Activated B cell treated with CpG ODN at 0.5 μM for 24 hours (primary cell): Measurements from ENCODE around the gene MGAT3. TPM values are rescaled to one million over a fixed set of nuclear protein-coding genes. Genes with fewer than 3 reads are reported as not detected.

Experiments
- ATAC-seq: fragments of 200-7000 bp; cut with Tn5 transposase; one replicate; pipeline ENCODE4 v1.10.0; 2021; ENCODE audit warnings: low read depth, mild to moderate bottlenecking, moderate library complexity
- CTCF ChIA-PET: fragments of 350-600 bp; sonication (Branson Sonifier 250); formaldehyde crosslinking; loops from one replicate; lab custom pipeline; 2021; ENCODE audit warnings: antibody characterized with exemption; lab: Charles Lee
- POLR2A ChIA-PET: fragments of 350-600 bp; sonication (Branson Sonifier 250); formaldehyde crosslinking; loops from one replicate; lab custom pipeline; 2021; ENCODE audit warnings: antibody characterized with exemption; lab: Charles Lee
- DNase-seq: peaks from one replicate; pipeline ENCODE4 v3.0.0; 2022
- H3K27ac Mint-ChIP-seq: one replicate; pipeline ENCODE4 v1.8.0; 2020; ENCODE audit warnings: mixed read lengths
- H3K27me3 Mint-ChIP-seq: one replicate; pipeline ENCODE4 v1.8.0; 2021; ENCODE audit warnings: mixed read lengths
- H3K36me3 Mint-ChIP-seq: one replicate; pipeline ENCODE4 v1.8.0; 2021; ENCODE audit warnings: low read depth, mixed read lengths
- H3K4me1 Mint-ChIP-seq: one replicate; pipeline ENCODE4 v1.8.0; 2021; ENCODE audit warnings: mixed read lengths
- H3K4me3 Mint-ChIP-seq: one replicate; pipeline ENCODE4 v1.8.0; 2020; ENCODE audit warnings: mild to moderate bottlenecking, mixed read lengths
- H3K9me3 Mint-ChIP-seq: one replicate; pipeline ENCODE4 v1.8.0; 2020; ENCODE audit warnings: mixed read lengths
- intact Hi-C: fragments of 100-400 bp; cut with micrococcal nuclease; formaldehyde crosslinking; loops from one replicate; pipeline ENCODE4 v1.15.1; 2024
- total RNA-seq: library from RNA; stranded (reverse); gene quantifications from 2 replicates; pipeline ENCODE4 v1.2.3, GENCODE V29; 2022
- TF ChIP-seq, protein P1 (sequence below): fragments of 200-600 bp; IDR thresholded peaks from one replicate; pipeline ENCODE4 v1.8.0; 2022; ENCODE audit warnings: antibody characterized with exemption, mild to moderate bottlenecking

The MGAT3 gene
- total RNA-seq, 1 donor from 2014 or later = 43.4 TPM

DNA sequence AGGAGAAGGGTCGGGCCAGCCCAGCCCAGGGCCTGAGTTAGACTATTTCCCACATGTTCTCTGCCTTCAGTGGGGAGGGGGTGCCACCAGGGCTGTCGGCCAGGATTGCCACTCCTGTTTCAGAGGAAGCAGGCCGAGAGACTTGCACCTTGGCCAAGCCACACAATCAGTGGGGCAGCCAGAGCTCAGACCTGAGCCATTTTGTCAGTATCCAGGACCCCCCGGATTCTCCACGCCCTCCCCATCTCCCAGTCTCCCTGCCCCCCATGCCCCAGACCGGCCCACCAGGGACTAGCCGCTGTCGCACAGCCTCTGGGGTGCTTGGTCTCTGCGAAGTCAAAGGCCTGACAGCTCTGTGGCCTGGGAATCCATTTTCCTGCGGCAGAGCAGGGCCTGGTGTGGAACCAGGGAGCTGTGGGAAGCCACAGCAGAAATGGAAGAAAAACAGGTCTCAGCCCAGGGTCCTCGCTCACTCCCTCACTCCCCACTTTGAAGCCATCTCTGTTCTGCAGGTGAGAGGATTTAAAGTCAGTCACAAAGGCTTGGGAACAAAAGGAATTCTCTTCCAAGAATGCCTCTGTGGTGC, 25.5 kb upstream of the MGAT3 start:
- TF ChIP-seq, protein P1, sequence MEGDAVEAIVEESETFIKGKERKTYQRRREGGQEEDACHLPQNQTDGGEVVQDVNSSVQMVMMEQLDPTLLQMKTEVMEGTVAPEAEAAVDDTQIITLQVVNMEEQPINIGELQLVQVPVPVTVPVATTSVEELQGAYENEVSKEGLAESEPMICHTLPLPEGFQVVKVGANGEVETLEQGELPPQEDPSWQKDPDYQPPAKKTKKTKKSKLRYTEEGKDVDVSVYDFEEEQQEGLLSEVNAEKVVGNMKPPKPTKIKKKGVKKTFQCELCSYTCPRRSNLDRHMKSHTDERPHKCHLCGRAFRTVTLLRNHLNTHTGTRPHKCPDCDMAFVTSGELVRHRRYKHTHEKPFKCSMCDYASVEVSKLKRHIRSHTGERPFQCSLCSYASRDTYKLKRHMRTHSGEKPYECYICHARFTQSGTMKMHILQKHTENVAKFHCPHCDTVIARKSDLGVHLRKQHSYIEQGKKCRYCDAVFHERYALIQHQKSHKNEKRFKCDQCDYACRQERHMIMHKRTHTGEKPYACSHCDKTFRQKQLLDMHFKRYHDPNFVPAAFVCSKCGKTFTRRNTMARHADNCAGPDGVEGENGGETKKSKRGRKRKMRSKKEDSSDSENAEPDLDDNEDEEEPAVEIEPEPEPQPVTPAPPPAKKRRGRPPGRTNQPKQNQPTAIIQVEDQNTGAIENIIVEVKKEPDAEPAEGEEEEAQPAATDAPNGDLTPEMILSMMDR = no peak
- DNase-seq (no peak), ATAC-seq (no peak)
- POLR2A ChIA-PET = interaction anchor here (0.5 to 0.6 kb wide), 2 partner anchors 8 to 21 kb away, joined by 5 to 6 read pairs; no protein-coding TSS in a partner anchor
- H3K36me3 Mint-ChIP-seq = peaks cover 69% of the 10 kb centered on the region
- H3K4me1 Mint-ChIP-seq = no peaks in the 10 kb centered on the region
- no peak overlapping the region for H3K27ac Mint-ChIP-seq
- intact Hi-C loops = no loop called here
- no peaks in the 10 kb centered on the region for H3K9me3 Mint-ChIP-seq
- no peaks in the 10 kb centered on the region for H3K27me3 Mint-ChIP-seq
- no peak overlapping the region for H3K4me3 Mint-ChIP-seq
- CTCF ChIA-PET = no interaction called here

DNA sequence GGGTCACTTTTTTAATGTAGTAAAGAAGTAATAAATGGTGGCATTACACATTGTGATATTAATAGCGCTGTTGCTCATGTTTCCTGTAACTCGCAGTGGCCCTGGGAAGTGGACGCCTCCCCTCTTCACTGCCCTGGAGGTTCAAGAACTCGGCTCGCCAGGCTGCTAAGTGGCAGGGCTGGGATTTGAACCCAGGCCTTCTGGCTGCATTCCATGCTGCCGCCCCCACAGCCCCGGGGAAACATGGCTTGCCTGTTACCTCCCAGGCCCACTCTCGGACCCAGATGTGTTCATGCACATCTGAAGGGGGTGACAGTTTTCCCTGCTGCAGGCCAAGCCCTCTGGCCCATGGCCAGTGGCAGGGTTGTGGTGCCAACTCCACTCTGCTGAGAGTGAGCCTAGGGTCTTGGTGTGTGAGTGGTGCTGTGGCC, 25.0 kb upstream of the MGAT3 start:
- Mint-ChIP-seq H3K9me3 (no peaks in the 10 kb centered on the region), H3K4me3 (no peak overlapping the region), H3K27ac (no peak overlapping the region), H3K27me3 (no peaks in the 10 kb centered on the region), H3K4me1 (peaks cover 3% of the 10 kb centered on the region), H3K36me3 (peaks cover 64% of the 10 kb centered on the region)
- ATAC-seq (no peak), DNase-seq (no peak)
- ChIA-PET POLR2A (interaction anchor here (0.5 to 0.6 kb wide), 2 partner anchors 9 to 20 kb away, joined by 5 to 6 read pairs; no protein-coding TSS in a partner anchor), CTCF (no interaction called here)
- intact Hi-C loops = no loop called here
- TF ChIP-seq, protein P1 = no peak

DNA sequence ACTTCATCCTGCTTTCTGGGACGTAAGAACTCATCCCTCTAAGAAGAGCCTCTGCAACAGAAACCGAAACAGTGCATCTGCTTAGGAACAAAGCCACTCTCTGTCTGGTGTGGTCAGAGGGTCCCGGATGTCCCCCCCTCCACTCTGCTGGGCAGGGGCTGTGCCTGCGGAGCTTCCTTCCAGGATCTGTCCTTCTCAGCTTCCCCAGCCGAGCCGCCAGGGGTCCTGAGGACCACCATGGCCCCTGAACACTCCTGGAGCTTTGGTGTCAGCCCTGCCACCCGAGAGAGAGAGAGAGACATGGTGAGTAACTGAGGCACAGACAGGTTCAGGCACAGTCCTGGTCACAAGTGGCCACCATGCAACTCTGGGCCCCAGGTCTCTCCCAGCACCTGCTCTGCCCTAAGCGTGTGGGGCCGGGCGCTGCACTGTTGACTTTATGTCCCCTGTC, 24.4 kb upstream of the MGAT3 start:
- ChIA-PET CTCF (no interaction called here), POLR2A (no interaction called here)
- H3K4me1 Mint-ChIP-seq = peaks cover 8% of the 10 kb centered on the region
- DNase-seq = no peak
- H3K27me3 Mint-ChIP-seq = no peaks in the 10 kb centered on the region
- no peak overlapping the region for H3K4me3 Mint-ChIP-seq
- no peaks in the 10 kb centered on the region for H3K9me3 Mint-ChIP-seq
- TF ChIP-seq, protein P1 = no peak
- peaks cover 58% of the 10 kb centered on the region for H3K36me3 Mint-ChIP-seq
- intact Hi-C loops = no loop called here
- ATAC-seq = no peak
- H3K27ac Mint-ChIP-seq = no peak overlapping the region

DNA sequence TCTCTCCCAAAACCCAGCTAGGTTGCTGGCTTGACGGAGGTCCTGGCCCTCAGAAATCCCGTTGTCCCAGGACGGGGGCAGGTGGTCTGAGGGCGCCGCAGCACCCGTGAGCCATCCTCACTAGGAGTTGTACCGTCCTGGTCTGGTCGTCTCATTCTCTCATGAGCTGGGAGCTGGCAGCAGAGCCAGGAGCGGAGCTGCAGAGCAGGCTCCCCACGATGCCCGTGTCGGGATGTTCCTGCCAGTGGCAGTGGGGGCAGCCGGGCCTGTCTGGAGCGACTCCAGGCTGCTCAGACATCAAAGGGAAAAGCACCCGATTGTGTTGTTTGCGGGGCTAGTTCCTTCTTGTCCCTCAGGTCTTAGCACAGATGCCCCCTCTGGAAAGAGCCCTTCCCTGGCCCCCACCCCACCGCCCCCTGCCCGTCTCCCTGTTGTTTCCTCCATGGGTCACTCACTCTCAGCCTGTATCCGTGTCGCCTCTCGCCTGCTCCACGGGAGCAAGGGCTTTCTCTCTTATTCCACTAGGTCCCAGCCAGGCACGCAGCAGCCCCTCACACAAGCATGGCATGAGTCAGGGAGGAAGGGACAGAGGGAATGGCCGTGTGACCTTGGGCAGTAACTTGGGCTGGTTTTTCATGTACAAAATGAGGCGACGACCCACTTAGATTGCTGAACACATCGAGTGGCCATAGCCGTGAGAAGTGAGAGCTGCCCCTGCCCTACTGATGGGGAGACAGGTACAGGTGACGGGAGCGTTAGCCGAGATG, 23.2 kb upstream of the MGAT3 start:
- Mint-ChIP-seq H3K4me3 (no peak overlapping the region), H3K27me3 (no peaks in the 10 kb centered on the region), H3K4me1 (peaks cover 18% of the 10 kb centered on the region), H3K9me3 (no peaks in the 10 kb centered on the region), H3K36me3 (peaks cover 47% of the 10 kb centered on the region), H3K27ac (peak overlapping the region; percentile 42)
- ChIA-PET POLR2A (interaction anchor here (0.6 kb wide), 1 partner anchor 49 kb away, joined by 3 read pairs; no protein-coding TSS in a partner anchor), CTCF (interaction anchor here (0.6 to 1.4 kb wide), 2 partner anchors 13 to 79 kb away, joined by 3 read pairs; no protein-coding TSS in a partner anchor)
- TF ChIP-seq, protein P1 = no peak
- ATAC-seq = no peak
- intact Hi-C loops = no loop called here
- no peak for DNase-seq

DNA sequence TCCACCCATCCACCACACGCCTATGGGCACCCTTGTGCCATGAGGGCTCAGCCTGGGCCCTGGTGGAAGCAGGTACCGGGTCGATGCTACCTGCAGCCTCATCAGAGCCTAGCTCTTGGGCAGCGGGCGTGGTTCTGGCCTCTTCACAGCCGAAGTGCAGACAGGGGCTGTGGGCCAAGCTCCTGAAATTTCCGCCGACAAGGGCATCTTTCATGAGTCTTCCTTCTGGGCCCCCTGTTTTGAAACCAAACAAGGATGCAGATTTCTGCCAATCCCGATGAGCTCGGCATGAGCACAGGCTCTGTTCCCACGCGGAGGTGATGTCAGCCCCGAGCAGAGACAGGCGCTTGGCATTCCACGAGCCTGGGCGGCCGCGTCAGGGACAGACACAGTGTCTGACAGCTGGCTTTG, 22.6 kb upstream of the MGAT3 start:
- TF ChIP-seq, protein P1 = no peak
- ATAC-seq (no peak), DNase-seq (no peak)
- Mint-ChIP-seq H3K36me3 (peaks cover 43% of the 10 kb centered on the region), H3K4me1 (peaks cover 24% of the 10 kb centered on the region), H3K27me3 (no peaks in the 10 kb centered on the region), H3K27ac (no peak overlapping the region), H3K4me3 (no peak overlapping the region), H3K9me3 (no peaks in the 10 kb centered on the region)
- CTCF ChIA-PET = interaction anchor here (0.6 to 1.4 kb wide), 2 partner anchors 12 to 79 kb away, joined by 3 read pairs; no protein-coding TSS in a partner anchor
- intact Hi-C loops = no loop called here
- POLR2A ChIA-PET = interaction anchor here (1.1 kb wide), 1 partner anchor 13 kb away, joined by 3 read pairs; no protein-coding TSS in a partner anchor
